ENCODE results near the gene SPATA2. TPM values are rescaled to one million over a fixed set of nuclear protein-coding genes. Genes with fewer than 3 reads are reported as not detected.

Gene SPATA2
- total RNA-seq, 1 donor from 2014 or later: 8.4 TPM

GRCh38 chr20:49887251-49888211, 27.8 kb downstream of the SPATA2 start:
- H3K36me3 Mint-ChIP-seq (ENCODE audit: low read depth, unreplicated experiment): peaks cover 13% of the 10 kb centered on the region
- H3K27ac Mint-ChIP-seq (ENCODE audit: unreplicated experiment): peak overlapping the region; percentile 18
- TF ChIP-seq CTCF (IDR thresholded peaks at IDR 0.05; ENCODE audit: unreplicated experiment): no peak
- H3K9me3 Mint-ChIP-seq (ENCODE audit: unreplicated experiment): no peaks in the 10 kb centered on the region
- H3K4me1 Mint-ChIP-seq (ENCODE audit: unreplicated experiment): peaks cover 24% of the 10 kb centered on the region
- peaks cover 8% of the 10 kb centered on the region for H3K27me3 Mint-ChIP-seq (ENCODE audit: unreplicated experiment)
- H3K4me3 Mint-ChIP-seq (ENCODE audit: unreplicated experiment): no peak overlapping the region
- DNase-seq (ENCODE audit: low spot score): no peak

- DNase-seq (ENCODE audit: low spot score): no peak
- Mint-ChIP-seq H3K9me3 (ENCODE audit: unreplicated experiment) (no peaks in the 10 kb centered on the region), H3K4me3 (ENCODE audit: unreplicated experiment) (no peak overlapping the region), H3K27me3 (ENCODE audit: unreplicated experiment) (peaks cover 8% of the 10 kb centered on the region), H3K27ac (ENCODE audit: unreplicated experiment) (peak overlapping the region; percentile 18), H3K36me3 (ENCODE audit: low read depth, unreplicated experiment) (peaks cover 15% of the 10 kb centered on the region), H3K4me1 (ENCODE audit: unreplicated experiment) (peaks cover 22% of the 10 kb centered on the region)
- no peak for TF ChIP-seq CTCF (IDR thresholded peaks at IDR 0.05; ENCODE audit: unreplicated experiment)
Observed at GRCh38 chr20:49886571-49887213, 28.6 kb downstream of the SPATA2 start.

- H3K4me3 Mint-ChIP-seq (ENCODE audit: unreplicated experiment): no peak overlapping the region
Observed at GRCh38 chr20:49885558-49886332, 29.6 kb downstream of the SPATA2 start.

DNA sequence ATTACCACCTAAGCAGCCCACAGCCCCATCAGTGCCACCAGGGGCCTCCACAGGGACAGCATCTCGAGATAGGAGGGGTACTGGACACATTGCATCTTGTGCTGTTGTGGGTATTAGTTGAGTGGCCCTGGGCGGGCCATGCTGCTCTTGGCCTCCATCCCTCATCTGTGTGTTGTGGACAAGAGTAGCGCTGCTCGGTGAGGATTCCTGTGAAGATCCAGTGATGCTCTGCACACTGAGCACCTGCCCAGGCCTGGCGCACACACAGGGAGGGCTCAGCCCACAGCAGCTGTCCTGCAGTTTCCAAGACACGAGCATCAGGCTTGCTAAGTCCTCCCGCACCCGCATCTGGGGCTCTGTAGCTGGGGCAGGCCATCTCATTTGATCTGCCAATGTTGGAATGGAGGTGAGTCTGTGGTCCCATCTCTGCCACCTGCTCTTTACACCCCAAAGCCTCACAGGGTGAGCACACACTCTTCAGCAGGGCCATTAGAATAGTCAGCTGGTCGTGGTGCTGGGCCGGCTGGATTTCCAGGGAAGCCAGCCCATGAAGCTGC, 32.0 kb downstream of the SPATA2 start:
- Mint-ChIP-seq H3K27me3 (ENCODE audit: unreplicated experiment) (peaks cover 5% of the 10 kb centered on the region), H3K4me3 (ENCODE audit: unreplicated experiment) (no peak overlapping the region), H3K36me3 (ENCODE audit: low read depth, unreplicated experiment) (peaks cover 22% of the 10 kb centered on the region), H3K27ac (ENCODE audit: unreplicated experiment) (no peak overlapping the region), H3K4me1 (ENCODE audit: unreplicated experiment) (peaks cover 10% of the 10 kb centered on the region), H3K9me3 (ENCODE audit: unreplicated experiment) (no peaks in the 10 kb centered on the region)
- no peak for DNase-seq (ENCODE audit: low spot score)
- no peak for TF ChIP-seq CTCF (IDR thresholded peaks at IDR 0.05; ENCODE audit: unreplicated experiment)

More at GRCh38 chr20:49885558-49886332, 29.6 kb downstream of the SPATA2 start:
- no peak for TF ChIP-seq CTCF (IDR thresholded peaks at IDR 0.05; ENCODE audit: unreplicated experiment)
- Mint-ChIP-seq H3K27ac (ENCODE audit: unreplicated experiment) (no peak overlapping the region), H3K4me1 (ENCODE audit: unreplicated experiment) (peaks cover 19% of the 10 kb centered on the region), H3K9me3 (ENCODE audit: unreplicated experiment) (no peaks in the 10 kb centered on the region), H3K36me3 (ENCODE audit: low read depth, unreplicated experiment) (peaks cover 22% of the 10 kb centered on the region), H3K27me3 (ENCODE audit: unreplicated experiment) (peaks cover 8% of the 10 kb centered on the region)
- DNase-seq (ENCODE audit: low spot score): no peak
